K562 treated with DMSO at 1 percent for 4 hours (cell line): Measurements from ENCODE around the gene KRTAP5-11. TPM values are rescaled to one million over a fixed set of nuclear protein-coding genes. Genes with fewer than 3 reads are reported as not detected.

Experiments used
- total RNA-seq: library from RNA; unstranded; fragments of 300-600 nt; gene quantifications from 2 replicates; pipeline ENCODE4 v1.2.3, GENCODE V29; 2022; ENCODE audit not compliant: insufficient read depth

The KRTAP5-11 gene
- not detected in 2 replicates for total RNA-seq

GRCh38 chr11:71582309-71582895, at the start of gene KRTAP5-11:
Gene KRTAP5-11 (minus strand): TSS chr11:71582875. CDS start chr11:71582837, 38 bp downstream.

GRCh38 chr11:71565263-71565662, 17.4 kb downstream of the KRTAP5-11 start, which contains the start of gene KRTAP5-10:
Gene KRTAP5-10 (plus strand): TSS chr11:71565563. CDS start chr11:71565588, 25 bp downstream.

GRCh38 chr11:71548120-71548519, 34.6 kb downstream of the KRTAP5-11 start, which contains the start of gene KRTAP5-9:
Gene KRTAP5-9 (plus strand): TSS chr11:71548420. CDS start chr11:71548658, 238 bp downstream.

DNA sequence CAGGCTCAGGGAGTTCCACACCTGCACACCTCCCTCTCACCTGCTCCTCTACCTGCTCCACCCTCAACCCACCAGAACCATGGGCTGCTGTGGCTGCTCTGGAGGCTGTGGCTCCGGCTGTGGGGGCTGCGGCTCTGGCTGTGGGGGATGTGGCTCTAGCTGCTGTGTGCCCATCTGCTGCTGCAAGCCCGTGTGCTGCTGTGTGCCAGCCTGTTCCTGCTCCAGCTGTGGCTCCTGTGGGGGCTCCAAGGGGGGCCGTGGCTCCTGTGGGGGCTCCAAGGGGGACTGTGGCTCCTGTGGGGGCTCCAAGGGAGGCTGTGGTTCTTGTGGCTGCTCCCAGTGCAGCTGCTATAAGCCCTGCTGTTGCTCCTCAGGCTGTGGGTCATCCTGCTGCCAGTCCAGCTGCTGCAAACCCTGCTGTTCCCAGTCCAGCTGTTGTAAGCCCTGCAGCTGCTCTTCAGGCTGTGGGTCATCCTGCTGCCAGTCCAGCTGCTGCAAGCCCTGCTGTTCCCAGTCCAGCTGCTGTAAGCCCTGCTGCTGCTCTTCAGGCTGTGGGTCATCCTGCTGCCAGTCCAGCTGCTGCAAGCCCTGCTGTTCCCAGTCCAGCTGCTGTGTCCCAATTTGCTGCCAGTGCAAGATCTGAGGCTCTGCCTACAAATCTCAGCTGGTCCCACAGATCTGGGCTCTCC, 44.6 kb downstream of the KRTAP5-11 start, which contains the start of gene KRTAP5-8:
KRTAP5-8 (plus strand) TSS at position 49 of the 689 bp plus-strand sequence; CDS start at position 80, 31 bp downstream.

Other genes with a start within 250 kb of the KRTAP5-11 start
- 51.5 and 80.5 TPM in 2 replicates for gene DHCR7, start 134.5 kb downstream of the KRTAP5-11 start, total RNA-seq
- 49.6 and 51.2 TPM in 2 replicates for gene NADSYN1, start 129.7 kb downstream of the KRTAP5-11 start, total RNA-seq
- gene KRTAP5-7, start 55.6 kb downstream of the KRTAP5-11 start, total RNA-seq, result not detected in 2 replicates
- not detected in 2 replicates for gene KRTAP5-8, start 44.9 kb downstream of the KRTAP5-11 start, total RNA-seq
- gene KRTAP5-9, start 34.5 kb downstream of the KRTAP5-11 start, total RNA-seq, result not detected in 2 replicates
- gene KRTAP5-10, start 17.3 kb downstream of the KRTAP5-11 start, total RNA-seq, result not detected in 2 replicates